ES-I3 (cell line): Measurements from ENCODE around the gene LMBRD1.
"Not testable (repeated sequence)": the region's sequence is repeated elsewhere in the genome, so short reads cannot be mapped to it uniquely, and the experiment has no call there.

Experiments
- H3K36me3 ChIP-seq: 2 replicates; pipeline ENCODE4 v1.6.1; 2013; ENCODE audit warnings: mild to moderate bottlenecking, low read length, control low read depth, moderate library complexity; ENCODE audit not compliant: insufficient read depth
- H3K4me1 ChIP-seq: 2 replicates; pipeline ENCODE4 v1.6.1; 2013; ENCODE audit warnings: mild to moderate bottlenecking, control low read depth, low read length; ENCODE audit not compliant: insufficient read depth
- H3K9ac ChIP-seq: 2 replicates; pipeline ENCODE4 v1.6.1; 2013; ENCODE audit warnings: low read depth, mild to moderate bottlenecking, low read length, moderate library complexity
- H3K9me3 ChIP-seq: 2 replicates; pipeline ENCODE4 v1.6.1; 2013; ENCODE audit warnings: mild to moderate bottlenecking, low read length, moderate library complexity; ENCODE audit not compliant: control insufficient read depth, insufficient read depth

Gene LMBRD1

DNA sequence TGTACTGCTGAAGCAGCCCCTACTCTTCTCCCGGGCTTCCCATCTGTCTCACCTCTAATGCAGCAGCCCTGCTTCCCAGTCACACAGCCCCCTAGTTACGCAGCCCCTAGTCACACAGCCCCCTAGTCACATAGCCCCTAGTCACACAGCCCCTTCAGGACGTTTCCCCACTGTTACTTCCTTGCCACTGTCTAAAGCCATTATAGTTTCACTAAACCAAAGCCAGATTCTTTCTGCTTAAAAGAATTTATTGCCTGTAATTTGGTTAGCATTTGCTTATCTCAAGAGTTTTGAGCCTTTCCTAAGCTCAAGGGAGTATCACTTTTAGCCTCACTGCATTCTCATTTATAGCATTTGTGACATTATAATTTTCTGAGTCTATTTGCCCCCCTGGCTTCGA lies 127.9 kb downstream of the LMBRD1 start:
- no peaks in the 10 kb centered on the region for H3K36me3 ChIP-seq
- H3K9me3 ChIP-seq, result no peaks in the 10 kb centered on the region
- no peak overlapping the region for H3K9ac ChIP-seq
- no peaks in the 10 kb centered on the region for H3K4me1 ChIP-seq

DNA sequence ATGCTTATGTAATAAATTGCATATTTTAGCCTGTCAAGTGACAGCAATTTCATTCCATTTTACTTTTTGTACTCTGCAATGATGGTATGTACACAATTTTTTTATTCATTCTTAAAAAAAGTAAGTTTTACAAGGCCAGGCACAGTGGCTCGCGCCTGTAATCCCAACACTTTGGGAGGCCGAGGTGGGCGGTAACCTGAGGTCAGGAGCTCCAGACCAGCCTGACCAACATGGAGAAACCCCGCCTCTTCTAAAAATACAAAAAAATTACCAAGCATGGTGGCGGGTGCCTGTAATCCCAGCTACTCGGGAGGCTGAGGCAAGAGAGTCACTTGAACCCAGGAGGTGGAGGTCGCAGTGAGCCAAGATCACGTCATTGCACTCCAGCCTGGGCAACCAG lies 130.0 kb downstream of the LMBRD1 start:
- not testable (repeated sequence) for H3K4me1 ChIP-seq, H3K9me3 ChIP-seq, H3K36me3 ChIP-seq, H3K9ac ChIP-seq

DNA sequence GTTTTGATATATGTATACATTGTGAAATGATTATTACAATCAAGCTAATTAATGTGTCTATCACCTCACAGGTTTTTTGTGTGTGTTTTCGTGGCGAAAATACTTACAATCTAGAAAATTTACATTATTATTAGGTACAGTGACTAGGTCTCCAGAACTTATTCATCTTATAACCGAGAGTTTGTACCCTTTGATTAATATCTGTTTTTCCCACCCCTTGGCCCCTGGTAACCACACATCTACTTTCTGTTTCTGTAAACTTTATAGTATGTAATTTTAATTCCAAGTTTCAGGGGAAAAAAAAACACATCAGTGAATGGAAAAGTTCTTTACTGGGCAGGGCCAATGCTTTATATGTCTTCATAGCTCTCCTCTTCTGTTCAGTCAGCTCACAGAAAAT lies 131.4 kb downstream of the LMBRD1 start:
- no peak overlapping the region for H3K9ac ChIP-seq
- H3K9me3 ChIP-seq, result no peaks in the 10 kb centered on the region
- H3K4me1 ChIP-seq, result no peaks in the 10 kb centered on the region
- no peaks in the 10 kb centered on the region for H3K36me3 ChIP-seq

DNA sequence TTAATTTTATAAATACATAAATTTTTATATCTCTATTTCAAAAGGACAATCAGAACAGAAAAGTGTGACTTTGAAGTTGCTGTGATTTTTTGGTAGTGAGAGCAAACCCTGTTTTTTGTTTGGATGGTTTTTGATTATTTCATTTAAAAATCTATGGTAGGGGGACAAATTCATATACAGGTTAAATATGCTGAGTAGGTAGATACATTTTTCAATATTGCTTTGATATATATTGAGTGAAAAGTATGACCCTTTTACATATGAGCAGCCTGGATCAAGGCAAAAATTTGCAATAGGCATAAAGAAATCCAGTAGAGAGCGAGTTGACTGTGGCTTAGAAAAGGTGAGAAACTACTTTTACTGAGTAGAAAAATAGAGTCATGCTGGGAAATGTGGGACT lies 132.3 kb downstream of the LMBRD1 start:
- H3K9me3 ChIP-seq, result no peaks in the 10 kb centered on the region
- no peaks in the 10 kb centered on the region for H3K36me3 ChIP-seq
- no peaks in the 10 kb centered on the region for H3K4me1 ChIP-seq
- H3K9ac ChIP-seq, result no peak overlapping the region

DNA sequence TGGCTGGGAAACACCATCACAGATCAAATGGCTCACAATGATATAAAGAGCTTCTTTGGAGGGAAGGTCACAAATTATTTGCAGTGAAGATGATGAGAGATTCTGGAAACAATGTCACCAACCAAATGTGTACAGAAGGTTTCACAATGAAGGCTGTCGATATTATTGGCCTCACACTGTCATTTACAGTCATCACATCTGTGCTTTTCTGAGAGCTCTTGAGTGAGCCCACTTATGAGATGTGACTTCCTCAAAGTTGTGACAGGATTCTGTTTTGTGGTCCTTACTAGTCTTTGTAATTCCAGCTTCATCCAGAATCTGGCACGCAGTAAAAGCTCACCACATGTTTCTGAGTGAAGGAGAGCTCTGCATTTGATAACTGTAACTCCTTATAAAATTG lies 133.6 kb downstream of the LMBRD1 start:
- Histone ChIP-seq H3K9ac (no peak overlapping the region), H3K9me3 (no peaks in the 10 kb centered on the region), H3K4me1 (no peaks in the 10 kb centered on the region), H3K36me3 (no peaks in the 10 kb centered on the region)

DNA sequence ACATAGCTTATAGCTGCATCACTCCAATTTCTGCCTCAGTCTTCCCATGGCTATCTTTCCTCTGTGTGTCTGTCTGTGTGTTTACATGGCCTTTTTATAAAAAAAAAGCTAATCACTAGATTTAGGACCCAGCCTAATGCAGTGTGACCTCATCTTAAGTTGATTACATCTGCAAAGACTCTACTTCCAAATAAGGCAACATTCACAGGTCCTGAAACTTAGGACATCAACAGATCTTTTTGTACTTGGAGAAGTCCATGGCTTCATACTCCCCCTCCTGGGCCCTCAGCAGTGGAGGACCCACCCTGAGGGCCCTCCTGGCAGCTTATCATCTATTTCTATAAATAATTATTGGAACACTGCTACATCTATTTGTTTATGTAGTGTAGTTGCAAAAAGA lies 146.1 kb downstream of the LMBRD1 start:
- no peaks in the 10 kb centered on the region for H3K36me3 ChIP-seq
- no peaks in the 10 kb centered on the region for H3K9me3 ChIP-seq
- H3K9ac ChIP-seq, result no peak overlapping the region
- H3K4me1 ChIP-seq, result no peaks in the 10 kb centered on the region

DNA sequence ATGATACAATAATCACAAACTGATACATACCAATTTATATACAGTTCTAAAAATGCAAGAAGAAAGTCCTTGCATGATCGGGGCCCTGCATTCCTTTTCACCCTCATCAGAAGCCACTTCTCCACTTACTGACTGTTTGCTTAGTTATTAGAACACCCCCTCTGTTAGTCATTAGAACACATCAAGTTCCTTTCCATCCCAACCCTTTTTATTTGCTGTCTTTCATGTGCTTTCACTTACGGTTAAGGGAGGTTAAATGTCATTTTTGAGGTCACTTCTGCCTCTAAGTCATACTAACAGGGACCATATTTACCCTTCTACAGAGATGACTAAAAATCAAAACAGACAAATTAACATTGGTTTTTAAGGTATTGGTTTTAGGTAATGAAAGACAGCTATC lies 149.1 kb downstream of the LMBRD1 start:
- Histone ChIP-seq H3K9ac (no peak overlapping the region), H3K4me1 (no peaks in the 10 kb centered on the region), H3K36me3 (no peaks in the 10 kb centered on the region), H3K9me3 (no peaks in the 10 kb centered on the region)

DNA sequence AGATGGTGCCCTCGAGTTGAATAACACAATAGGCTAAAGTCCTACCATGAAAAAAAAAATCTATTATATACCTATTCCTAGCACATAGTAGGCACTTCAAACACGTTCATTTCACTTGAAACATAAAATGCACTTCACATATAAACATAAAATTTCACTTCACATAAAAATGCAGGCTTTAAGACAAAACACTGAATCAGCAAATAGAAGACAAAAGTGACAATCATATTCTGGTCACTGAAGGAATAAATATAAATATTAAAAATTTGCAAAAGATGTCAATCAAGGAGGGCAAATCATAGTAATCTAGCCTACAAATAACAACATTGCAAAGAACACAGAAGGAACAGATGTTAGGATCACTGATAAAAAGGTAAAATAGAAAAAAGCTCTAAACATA lies 153.1 kb downstream of the LMBRD1 start:
- Histone ChIP-seq H3K9ac (no peak overlapping the region), H3K36me3 (no peaks in the 10 kb centered on the region), H3K9me3 (no peaks in the 10 kb centered on the region), H3K4me1 (no peaks in the 10 kb centered on the region)

DNA sequence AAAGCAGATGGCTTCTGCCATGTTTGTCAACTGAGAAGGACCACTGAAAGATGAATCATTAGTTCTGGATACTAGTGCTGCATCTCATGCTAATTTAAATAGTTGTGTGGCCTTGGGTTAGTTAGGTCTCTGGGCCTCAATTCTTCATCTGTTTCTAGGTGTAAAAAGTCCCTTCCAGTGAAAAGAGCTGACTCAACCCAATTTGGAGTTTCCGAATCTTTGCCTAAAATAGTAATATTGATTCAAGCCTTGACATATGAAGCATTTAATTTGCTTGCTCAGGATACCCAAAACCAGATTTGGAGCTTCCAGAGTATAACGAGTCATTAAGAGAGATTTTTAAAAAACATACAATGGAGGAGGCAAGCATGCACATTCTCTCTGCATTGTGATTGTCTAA lies 163.9 kb downstream of the LMBRD1 start:
- Histone ChIP-seq H3K9me3 (no peaks in the 10 kb centered on the region), H3K36me3 (no peaks in the 10 kb centered on the region), H3K4me1 (0 out of 2 replicates have a peak, but pooled peaks cover 3% of the 10 kb centered on the region), H3K9ac (no peak overlapping the region)

DNA sequence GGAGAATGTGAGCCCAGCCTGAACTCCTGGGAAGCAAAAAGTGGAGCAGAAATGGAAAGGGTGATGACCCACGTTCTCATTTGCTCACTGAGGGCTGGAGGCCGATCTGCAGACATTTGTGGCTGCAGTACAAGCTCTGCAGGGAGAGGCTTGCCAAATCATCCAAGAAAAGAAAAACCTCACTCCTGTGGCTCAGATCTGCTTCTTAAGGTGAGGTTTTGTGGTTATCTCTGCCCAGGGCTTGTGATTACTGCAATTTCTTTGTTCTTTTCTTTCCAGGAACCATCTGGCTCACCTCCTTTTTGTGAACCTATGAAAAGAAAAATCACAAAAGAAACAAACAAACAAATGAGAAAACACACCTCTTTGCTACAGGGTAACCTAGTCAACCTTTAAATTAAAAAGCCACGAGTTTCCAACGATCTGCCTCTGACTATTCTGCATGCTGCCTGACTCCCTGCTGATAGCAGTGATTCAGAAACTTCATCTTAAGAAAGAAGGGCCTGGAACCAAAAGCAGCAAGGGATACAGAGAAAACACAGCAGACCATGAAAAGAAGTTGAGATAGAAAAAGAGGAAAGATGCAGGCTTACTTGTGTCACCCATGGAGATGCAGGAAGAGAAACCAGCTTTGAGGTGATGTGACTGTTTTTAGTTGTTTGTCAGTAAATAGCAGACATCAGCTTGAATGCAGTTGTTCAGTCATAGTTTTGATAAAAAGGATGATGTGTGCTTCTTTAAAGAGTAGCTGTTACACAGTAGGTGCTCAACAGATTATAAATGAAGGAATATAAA lies 165.1 kb downstream of the LMBRD1 start:
- H3K4me1 ChIP-seq, result 0 out of 2 replicates have a peak, but pooled peaks cover 3% of the 10 kb centered on the region

DNA sequence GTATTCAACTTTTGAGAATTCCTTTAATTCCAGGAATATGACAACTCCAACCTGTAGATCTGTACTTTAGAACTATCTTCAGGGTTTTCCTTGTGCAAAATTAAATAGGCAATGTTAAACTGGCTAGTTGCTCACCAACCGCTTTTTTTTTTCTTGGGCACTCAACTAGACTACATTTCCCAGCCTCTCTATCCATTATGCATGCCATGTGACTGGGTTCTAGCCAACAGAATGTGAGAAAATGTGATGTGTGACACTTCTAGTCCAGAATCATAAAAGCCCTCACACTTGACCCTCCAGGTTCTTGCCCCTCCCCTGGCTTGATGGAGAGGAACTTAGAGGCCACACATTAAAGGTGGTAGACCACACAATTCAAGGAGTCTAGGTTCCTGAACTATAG lies 166.0 kb downstream of the LMBRD1 start:
- H3K36me3 ChIP-seq, result no peaks in the 10 kb centered on the region
- no peak overlapping the region for H3K9ac ChIP-seq
- H3K9me3 ChIP-seq, result no peaks in the 10 kb centered on the region
- 0 out of 2 replicates have a peak, but pooled peaks cover 3% of the 10 kb centered on the region for H3K4me1 ChIP-seq

More for the DNA sequence above, 165.1 kb downstream of the LMBRD1 start:
- Histone ChIP-seq H3K9me3 (no peaks in the 10 kb centered on the region), H3K36me3 (no peaks in the 10 kb centered on the region), H3K9ac (no peak overlapping the region)

DNA sequence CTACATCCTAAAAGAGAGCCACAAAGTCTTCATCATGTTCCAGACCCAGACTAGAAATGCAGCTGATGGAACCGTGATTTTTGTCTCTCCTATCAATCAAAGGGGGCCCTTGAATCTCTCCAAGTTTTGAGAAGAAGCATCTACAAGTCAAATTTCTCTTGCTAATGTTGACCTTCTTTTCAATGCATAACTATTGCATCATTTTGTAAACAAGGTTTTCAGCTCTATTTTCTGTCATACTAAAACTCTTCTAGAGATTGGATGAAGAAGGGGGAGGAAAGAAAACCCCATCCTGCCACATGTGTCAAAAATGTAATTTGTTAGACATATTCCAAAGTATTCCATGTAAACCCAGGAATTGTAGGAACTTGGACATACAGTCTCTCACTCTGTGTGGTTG lies 169.2 kb downstream of the LMBRD1 start:
- no peak overlapping the region for H3K9ac ChIP-seq
- H3K4me1 ChIP-seq, result 0 out of 2 replicates have a peak, but pooled peaks cover 3% of the 10 kb centered on the region
- no peaks in the 10 kb centered on the region for H3K9me3 ChIP-seq
- no peaks in the 10 kb centered on the region for H3K36me3 ChIP-seq

DNA sequence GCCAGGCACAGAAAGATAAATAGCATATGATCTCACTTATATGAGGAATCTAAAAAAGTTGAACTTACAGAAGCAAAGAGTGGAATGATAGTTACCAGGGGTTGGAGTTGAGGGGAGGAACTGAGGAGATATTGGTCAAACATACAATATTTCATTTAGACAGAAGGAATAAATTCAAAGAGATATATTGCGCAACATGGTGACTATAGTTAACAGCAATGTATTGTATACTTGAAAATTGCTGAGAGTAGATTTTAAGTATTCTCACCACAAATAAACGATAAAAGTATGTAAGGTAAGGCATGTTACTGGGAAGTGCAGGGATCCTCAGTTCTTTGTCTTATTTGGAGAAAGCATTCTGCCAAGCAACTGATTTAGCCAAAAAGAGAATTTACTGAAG lies 171.9 kb downstream of the LMBRD1 start:
- Histone ChIP-seq H3K4me1 (peaks cover 2% of the 10 kb centered on the region; the same call in 1 of the 2 replicates), H3K9ac (no peak overlapping the region), H3K9me3 (no peaks in the 10 kb centered on the region), H3K36me3 (no peaks in the 10 kb centered on the region)
